GM21381 (cell line): ENCODE measurements around the gene ZFHX3.
"Not testable (repeated sequence)": the region's sequence is repeated elsewhere in the genome, so short reads cannot be mapped to it uniquely, and the experiment has no call there.

ENCODE experiments used
- ATAC-seq: cut with Tn5 transposase; IDR thresholded peaks from one replicate; pipeline ENCODE4 v1.9.1; 2021; ENCODE audit warnings: mild to moderate bottlenecking, moderate library complexity; ENCODE audit not compliant: unreplicated experiment

Gene ZFHX3

DNA sequence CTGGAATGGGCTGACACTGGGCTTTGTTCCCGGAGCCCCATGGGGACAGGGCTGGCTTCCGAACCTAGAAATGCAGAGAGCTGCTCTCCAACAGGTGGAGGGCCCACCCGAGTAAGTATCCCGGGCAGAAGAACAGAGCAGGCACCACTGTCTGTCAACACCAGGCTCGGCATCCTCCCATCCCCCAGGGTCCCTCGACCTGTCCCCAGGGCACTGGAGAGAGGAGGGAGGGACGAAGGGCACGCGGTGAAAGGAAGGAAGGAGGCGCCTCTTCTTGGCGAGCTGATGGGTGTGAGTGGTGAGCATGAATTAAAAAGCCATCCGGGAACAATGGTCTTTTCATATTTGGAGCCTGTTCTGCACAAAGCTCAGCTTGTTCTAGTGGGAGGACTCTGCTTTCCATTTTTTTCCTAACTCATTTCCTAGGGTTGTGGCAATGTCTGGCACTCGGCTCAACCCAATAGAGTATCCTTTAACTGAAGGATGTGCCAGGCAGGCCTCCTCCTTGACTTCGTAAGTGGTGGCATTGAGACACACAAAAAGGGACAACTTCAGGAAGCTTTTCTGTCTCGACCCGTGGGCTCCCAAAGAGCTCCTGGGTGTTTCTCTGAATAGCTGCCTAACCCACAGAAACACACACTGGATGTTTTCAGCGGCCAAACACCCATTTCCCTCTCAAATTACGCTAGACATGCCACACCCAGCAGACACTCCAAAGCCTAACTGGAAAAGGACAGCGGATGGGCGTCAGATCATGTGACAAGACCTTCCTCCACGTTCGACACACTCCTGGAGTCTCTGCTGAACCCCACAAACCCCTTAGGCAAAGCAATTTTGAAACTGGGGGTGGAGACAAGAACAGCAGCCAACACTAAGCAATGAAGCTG, 47.7 kb downstream of the ZFHX3 start:
- no peak for ATAC-seq

DNA sequence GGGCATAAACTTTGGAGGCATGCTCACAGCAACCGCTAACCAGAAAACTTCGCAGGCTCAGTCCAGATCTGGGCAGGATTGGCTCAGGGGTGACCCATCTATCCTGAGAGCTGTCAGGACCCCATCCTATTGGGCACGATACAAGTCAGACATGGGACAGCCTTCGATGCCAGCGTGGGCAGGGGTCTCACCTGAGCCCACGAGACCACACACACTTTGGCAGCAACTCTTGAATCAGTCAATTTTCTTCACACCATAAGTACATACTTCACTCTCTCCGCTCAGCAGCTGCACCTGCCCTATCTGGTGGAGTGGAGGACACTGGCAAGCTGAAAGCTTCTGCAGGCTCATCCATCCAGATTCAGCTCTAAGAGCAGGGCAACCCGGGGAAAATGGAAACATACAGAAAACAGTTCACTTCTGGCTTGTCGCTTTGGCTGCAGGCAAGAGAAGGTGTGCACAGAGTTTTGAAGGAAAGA, 48.3 kb downstream of the ZFHX3 start:
- ATAC-seq: no peak

DNA sequence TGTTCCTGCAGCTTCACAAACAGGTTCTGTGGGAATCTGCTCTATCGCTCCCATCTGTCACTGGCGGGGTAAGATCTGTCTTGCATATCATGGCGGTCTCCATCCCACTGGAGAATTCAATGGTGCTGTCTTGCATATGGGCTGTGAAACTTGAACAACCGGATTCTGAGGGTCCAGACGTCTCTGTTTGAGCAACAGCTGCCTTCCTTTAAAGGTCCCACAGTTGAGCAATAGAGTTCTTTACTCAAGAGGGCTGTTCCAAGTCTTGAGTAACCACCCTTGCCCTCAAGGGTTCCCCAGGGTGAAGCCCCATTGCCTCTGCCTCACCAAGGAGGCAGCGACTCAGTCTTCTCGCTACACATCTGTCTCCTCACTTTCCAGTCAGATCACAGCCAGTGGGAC, 50.8 kb downstream of the ZFHX3 start:
- ATAC-seq: no peak

DNA sequence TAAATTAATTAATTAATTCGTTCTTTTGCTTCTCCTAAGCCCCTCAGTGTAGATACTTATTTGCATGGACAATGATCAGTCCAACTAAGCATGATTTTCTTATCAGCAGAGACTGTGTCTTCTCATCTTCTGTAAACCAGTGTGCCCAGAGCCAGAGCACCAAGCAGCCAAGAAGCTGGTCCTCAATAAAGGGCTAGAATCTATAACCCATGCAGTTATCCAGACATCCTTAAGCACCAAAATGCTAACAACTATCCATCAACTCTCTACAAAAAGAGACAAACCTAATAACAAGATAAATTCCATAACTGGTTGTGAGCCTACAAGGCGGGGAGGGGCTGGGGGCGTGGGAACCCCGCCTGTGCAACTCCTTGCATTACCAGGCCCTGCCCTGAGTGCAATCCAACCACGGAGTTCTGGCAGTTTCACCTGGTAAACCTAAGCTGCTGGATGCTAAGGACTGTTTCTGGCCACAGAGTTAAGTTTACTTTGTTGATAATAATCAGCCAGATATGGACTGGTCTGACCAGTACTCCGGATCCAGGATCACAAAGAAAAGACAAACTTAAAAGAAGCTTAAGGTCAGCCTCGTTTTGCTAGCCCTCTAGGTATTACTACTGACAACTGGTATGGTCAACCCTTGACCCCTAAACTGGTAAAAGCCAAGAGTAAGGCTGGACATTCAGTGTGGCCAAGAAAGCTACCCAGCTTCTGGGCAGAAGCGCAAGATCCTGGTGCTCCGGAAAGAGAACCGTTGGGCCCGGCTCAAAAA, 51.5 kb downstream of the ZFHX3 start:
- no peak for ATAC-seq

DNA sequence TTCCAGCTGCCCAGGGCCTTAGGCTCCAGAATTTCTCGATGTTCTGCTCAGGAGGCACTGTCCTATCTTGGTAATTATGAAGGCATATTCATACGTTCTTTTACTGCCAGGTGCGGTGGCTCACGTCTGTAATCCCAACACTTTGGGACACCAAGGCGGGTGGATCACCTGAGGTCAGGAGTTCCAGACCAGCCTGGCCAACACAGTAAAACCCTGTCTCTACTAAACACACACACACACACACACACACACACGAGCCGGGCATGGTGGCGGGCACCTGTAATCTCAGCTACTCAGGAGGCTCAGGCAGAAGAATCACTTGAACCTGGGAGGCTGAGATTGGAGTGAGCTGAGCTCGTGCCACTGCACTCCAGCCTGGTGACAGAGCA, 52.1 kb downstream of the ZFHX3 start:
- not testable (repeated sequence) for ATAC-seq

DNA sequence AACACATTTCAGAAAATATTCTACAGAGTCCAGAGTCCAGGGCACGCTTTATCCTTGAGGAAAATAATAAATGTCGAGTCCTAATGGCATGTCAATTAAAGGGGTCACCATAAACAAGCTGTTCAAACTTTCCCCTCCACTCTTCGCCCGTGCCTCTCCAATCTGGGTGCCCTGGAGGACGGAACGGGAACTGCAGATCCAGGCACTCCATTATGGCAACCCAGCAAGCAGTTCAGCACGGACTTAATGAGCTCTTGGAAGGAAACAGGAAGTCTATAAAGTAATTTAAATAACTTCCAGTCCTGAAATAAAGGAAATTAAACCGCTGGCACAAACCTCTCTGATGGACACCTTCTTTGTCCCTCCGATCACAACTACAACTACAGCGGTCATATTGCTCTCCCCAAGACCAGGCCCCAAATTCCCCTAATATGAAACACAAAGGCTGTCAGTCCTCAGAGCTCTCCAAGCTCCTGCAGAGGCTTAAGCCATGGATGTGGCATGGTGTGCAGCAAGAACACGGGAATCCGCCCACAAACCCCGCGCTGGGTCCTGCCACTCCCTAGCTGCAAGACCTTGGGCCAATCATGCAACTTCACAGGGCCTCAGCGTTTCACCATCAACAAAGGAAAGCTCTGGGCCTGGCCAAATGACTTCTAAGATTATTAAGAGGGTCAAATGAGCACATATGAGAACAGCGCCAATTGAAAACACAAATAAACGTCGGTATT, 52.6 kb downstream of the ZFHX3 start:
- ATAC-seq: no peak

DNA sequence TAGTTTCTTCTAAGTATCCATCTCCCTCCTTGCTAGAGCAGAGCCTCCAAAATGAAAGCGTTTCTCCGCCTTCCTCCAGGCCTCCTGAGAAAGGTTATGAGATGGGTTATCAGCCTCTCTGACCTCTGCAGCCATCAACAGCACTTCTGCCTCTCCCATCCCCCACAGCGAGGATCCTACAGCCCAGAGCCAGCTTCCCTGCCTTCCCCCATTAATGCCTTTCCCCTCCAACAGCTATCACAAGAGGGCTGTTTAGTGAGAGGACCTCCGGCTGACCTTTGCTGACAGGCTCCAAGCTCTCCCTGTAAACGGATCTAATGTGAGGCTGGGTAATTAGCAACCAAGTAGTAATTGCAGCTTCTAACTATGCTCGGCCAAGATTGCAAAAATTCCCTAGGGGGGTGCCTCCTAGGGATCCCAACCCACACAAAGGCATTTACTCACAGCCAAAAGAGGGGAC, 55.8 kb downstream of the ZFHX3 start:
- ATAC-seq: no peak

DNA sequence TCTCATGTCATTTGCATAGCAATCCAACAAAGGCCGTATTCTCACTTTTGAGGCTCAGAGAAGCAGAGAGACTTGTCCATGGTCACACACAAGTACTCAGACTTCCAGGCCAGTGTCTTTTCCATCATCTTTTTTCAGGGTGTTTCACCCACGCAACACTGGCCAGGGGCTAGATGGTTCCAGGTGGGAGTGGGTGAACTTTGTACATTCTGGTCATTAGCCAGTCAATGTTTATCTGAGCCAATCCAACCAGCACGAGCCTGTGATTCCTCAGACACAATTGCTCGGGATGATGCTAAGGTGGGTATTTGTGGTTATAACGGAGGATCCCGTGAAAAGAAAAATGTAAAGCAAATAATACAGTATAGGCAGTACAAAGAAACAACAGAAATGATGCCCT, 56.3 kb downstream of the ZFHX3 start:
- no peak for ATAC-seq

DNA sequence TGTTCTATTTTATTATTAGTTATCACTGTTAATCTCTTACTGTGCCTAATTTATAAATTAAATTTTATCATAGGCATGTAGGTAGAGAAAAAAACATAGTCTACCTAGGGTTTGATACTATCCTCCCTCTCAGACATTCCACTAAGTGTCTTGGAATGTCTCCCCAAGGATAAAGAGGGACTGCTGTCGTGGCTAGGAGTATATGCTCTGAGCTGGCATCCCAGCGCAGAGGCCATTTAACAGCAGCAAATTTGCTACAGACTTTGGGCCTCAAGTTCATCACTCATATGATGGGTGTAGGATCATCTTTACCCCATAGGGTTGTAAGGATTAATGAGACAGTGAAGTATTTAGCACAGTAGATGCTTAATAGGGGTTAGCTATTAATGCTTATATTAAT, 56.7 kb downstream of the ZFHX3 start:
- no peak for ATAC-seq

DNA sequence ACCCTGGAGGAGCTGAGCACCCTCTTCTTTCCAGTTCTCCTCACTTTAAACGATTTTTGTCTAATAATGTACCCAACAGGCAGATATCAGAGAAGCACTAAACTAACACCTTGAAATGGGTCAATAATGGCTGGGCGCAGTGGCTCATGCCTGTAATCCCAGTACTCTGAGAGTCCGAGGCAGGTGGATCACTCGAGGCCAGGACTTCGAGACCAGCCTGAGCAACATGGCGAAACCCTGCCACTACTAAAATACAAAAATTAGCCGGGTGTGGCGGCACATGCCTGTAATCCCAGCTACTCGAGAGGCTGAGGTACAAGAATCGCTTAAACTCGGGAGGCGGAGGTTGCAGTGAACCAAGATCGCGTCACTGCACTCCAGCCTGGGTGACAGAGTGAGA, 57.4 kb downstream of the ZFHX3 start:
- no peak for ATAC-seq

DNA sequence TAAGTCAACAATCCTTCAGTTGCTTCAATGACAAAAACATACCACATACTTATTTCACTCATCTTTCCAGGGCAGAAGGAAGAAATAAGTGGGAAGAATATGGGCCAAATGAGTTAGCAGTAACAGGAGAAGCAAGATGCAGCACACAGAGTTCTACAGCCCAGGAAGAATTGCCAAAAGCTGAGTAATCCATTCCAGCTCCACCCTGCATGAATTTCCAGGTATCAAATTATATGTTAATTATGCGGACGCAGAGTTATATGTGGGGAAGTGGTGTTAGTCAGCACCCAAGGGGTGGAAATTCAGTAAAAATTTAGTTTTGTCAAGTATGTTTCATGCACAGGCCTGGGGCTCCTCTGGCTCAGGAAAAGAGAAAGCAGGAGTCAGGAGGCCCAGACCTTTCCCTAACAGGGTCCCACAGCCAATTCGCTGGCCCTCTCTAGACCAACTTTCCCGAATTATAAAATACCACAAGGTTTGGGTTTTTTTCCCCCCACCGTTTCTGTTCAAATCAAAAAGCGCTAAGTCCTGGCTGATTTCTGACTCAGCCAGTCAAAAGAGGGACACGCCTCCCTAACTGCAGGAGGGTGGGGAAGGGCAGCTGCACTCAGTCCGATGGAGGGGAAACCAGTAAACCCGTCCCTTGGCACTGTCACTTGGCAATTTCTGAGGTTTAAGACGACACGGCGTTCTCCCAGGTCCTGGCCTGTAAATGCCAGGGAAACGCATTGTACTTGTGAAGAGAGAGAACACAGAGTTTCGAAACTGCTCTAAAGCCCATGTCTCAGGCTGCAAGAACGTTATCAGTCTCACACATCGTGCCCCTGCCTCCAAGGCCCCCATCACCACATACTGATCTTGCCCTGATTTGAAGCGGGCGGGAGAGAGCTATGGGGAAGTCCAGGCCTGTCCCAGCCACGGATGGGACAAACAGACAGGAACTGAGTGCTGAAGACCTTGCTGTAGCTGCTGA, 58.1 kb downstream of the ZFHX3 start:
- no peak for ATAC-seq

DNA sequence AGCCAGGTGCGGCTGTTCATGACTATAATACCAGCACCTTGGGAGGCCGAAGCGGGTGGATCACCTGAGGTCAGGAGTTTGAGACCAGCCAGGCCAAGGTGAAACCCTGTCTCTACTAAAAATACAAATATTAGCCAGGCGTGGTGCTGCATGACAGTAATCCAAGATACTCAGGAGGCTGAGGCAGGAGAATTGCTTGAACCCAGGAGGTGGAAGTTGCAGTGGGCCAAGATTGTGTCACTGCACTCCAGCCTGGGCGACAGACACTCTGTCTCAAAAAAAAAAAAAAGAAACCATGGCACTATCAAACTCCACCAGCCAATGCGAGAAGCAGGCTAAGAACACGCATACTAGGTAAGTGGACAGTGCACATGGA, 58.7 kb downstream of the ZFHX3 start:
- ATAC-seq: not testable (repeated sequence)

DNA sequence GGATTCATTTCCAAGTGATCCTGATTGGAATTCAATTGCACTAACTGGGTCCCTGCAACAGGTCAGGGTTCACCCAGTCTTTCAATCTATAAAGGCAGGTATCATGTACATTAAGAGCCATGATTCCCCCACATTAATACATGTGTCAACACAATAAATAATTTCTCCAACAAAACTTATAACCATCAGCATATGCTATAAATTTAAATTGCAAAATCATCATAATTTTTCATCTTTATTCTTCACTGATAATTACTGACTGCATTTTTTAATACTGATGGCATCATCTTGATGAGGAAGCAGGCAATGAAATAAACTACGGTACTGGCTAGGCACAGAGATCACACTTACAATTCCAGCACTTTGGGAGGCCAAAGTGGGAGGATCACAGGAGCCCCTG, 59.4 kb downstream of the ZFHX3 start:
- no peak for ATAC-seq

DNA sequence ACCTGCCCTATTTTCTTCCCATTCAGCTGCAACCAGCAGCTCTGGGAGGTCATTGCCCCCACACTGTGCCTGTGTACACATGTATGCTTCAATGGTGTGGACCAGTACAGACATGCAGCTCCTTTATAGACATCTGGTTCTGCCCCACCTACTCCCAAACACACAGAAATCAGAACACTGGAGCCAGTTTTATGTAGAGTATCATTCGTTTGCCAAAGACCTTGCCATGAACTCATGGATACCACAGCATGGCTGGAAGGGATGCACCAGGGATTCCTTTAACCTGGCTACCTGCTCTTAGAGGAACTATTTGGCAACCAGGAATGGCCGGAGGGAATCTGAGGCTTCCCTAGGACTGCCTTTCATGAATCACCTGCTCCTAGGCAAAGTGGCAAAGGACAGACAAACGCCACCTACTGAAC, 60.4 kb downstream of the ZFHX3 start:
- ATAC-seq: no peak

DNA sequence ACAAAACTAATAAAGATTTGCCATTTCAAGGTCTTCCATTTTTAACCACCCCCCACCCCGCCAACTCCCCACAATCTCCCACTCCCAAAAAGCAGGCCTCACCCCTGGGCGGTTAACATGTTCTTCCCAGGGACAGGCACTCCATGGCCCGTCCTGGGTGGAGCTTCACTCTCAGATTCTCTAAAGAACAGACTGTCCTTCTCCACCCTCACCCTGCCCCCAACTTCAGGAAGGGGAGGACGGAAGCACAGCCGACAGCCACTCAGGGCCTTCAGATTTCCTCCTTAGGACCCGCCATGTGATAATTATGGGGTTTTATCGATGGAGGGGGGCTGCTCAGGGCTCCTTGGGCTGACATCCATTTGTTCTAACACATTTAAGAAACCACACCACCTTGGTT, 61.9 kb downstream of the ZFHX3 start:
- ATAC-seq: no peak

DNA sequence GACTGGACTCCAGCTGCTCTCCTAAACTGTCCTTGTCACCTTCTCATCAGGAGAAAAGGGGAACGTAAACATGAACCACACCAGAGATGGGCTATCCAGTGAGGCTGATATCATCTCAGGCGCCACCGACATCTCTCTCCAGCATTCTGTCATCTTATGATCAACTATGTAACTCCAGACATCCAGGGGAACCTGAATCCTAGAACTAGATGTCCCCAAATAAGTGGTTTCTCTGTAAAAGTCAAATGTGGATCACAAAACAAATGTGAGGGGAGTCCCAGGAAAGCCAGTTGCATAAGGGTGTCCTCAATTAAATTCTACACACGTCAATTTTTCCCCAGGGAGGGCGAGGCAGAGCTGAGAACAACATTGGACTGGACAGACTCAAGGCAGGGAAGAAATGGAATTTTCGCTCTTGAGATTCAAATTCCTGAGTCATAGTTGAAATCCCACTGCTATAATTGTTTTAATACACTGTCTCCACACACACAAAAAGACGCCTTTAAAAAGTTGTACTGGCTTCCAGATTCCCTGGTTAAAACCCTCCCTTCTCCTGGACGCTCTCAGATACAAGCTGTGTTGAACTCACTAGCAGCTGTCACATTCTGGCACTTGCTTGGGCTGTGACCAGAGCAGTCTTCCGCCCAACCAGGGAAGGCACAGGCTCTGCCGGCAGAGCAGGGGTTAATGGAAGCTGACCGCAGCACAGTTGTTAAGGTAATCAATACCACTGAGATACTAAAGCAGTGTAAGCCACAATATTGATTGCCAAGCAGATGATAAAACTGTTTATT, 62.6 kb downstream of the ZFHX3 start:
- ATAC-seq: no peak

DNA sequence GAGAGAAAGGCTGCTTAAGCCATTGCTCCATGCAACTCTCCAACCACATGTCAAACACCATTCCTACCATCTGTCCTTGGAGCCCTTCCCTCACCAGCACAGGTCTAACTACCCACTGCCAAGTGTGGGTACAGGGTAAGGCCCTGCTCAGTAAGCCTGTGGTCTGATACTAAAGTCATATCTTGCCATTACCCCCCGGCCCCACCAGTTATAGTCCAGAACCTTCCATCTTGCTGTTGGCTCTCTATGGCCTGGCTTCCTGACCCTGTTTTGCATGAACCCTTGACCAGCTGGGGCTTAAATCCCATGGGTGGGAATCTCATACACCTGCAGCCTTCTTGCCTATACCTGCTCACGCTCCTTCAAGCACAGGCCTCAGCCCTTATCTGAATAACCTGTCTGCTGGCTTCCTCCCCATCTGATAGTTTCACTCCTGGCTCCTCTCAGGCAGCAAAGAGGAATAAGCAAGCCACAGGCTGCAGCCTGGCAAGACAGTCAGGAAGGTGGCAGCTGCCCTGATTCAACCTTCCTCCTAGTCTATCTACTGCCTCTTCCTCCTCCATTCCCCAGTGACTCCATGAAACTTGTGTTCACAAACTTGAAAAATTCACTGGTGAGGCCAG, 64.1 kb downstream of the ZFHX3 start:
- ATAC-seq: no peak

DNA sequence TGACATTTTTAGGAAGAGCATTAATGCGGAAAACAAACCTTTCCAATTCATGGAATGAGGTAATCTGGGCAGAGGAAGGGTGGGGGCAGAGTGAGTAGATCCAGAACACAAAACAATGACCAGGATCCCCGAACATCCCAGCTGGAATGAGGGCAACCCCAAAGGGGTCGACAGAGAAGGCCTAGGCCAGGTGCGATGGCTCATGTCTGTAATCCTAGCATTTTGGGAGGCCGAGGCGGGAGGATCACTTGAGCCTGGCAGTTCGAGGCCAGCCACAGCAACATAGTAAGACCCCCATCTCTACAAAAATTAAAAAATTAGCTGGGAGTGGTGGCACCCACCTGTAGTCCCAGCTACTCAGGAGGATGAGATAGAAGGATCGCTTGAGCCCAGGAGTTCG, 64.7 kb downstream of the ZFHX3 start:
- no peak for ATAC-seq

DNA sequence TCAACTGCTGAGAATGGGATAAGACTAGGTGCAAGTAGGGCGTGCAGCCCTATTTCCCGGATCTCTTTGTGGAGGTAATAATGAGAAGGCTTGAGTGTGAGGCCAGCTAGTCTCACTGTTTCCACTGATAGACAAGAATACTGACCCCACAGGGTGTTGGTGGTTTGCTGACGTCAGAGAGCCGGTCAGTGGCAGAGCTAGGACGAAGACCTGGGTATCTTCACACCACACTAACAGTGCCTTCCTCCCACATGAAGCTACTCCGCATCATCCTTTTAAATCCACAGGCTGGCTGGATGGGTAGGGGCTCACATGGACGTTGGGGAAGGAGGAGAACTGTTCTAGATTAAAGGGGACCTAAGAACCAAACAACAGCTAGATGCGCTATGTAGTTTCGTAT, 68.0 kb downstream of the ZFHX3 start:
- no peak for ATAC-seq
